ENCODE measurements around the gene CAND1. TPM values are rescaled to one million over a fixed set of nuclear protein-coding genes. Genes with fewer than 3 reads are reported as not detected.

CAND1 gene
- total RNA-seq = 150 and 160 TPM in 2 replicates

DNA sequence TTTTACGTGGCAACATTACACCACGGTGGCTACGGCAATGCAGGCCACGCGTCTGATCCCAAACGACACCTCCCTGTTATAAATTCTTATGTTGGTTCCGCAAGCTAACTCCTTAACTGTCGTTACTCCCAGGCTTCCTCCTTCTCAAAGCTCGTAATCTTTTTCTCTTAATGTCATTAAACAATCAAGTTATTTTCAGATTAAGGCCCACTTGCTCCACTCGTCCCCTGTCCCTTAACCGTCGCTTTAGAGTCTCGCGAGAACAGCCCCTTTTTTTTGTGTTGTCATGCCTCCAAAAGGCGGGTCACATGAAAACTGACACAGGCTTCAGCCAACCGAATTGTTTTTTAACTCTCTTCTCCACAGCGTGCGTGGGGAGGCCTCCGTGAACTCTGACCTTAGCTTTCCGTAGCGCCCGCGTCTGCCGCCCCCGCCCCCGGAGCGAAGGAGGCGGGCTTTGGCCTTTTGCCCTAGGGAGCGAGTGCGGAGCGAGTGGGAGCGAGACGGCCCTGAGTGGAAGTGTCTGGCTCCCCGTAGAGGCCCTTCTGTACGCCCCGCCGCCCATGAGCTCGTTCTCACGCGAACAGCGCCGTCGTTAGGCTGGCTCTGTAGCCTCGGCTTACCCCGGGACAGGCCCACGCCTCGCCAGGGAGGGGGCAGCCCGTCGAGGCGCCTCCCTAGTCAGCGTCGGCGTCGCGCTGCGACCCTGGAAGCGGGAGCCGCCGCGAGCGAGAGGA is at the start of gene CAND1:
Gene CAND1, plus strand, starts transcription at position 463 of the 737 bp plus-strand sequence. CDS start 360 bp downstream, outside the sequence.

